Lower leg skin (tissue), 4 donors: ENCODE data around the gene EYA3. TPM values are rescaled to one million over a fixed set of nuclear protein-coding genes. Genes with fewer than 3 reads are reported as not detected.

Experiments
- DNase-seq, 2 donors: peaks; one replicate each; pipeline ENCODE4 v3.0.0-alpha.2; 2019; ENCODE audit warnings: low spot score in 2 of 2
- H3K4me3 ChIP-seq: fragments of 200-600 bp; sonication (generic); 2 replicates; pipeline ENCODE4 v1.5.1; 2017; ENCODE audit warnings: mild to moderate bottlenecking, low read depth; ENCODE audit not compliant: poor library complexity, severe bottlenecking
- POLR2A ChIP-seq, 2 donors: fragments of 450-650 bp; IDR thresholded peaks; one replicate each; pipeline ENCODE4 v1.6.1; 2016 to 2017; ENCODE audit warnings: antibody characterized with exemption in 2 of 2, mild to moderate bottlenecking in 1 of 2, moderate library complexity in 1 of 2
- WGBS, 2 donors: methylation state at CpG; one replicate each; pipeline ENCODE4 v1.1.5; 2018; 5-methylcytosine and 5-hydroxymethylcytosine counted together
- intact Hi-C: fragments of 100-400 bp; cut with DNase I; formaldehyde crosslinking; loops from one replicate; pipeline ENCODE4 v1.15.0; 2023; ENCODE audit warnings: low total_unique reads
- total RNA-seq, 4 donors: library from RNA; depleted of rRNA; stranded (reverse); fragments of >200 nt; gene quantifications; one replicate each; pipeline ENCODE4 v1.1.0, GENCODE V29; 2016
- TF ChIP-seq, protein P1 (sequence below), 3 donors: fragments of 450-650 bp; IDR thresholded peaks; one replicate each; pipeline ENCODE4 v1.5.1; 2016; ENCODE audit warnings: antibody characterized with exemption in 3 of 3, mild to moderate bottlenecking in 3 of 3, moderate library complexity in 2 of 3

EYA3 gene
- total RNA-seq, 4 donors from 2014 or later, result 14.9 to 20.1 (median 17.1) TPM

DNA sequence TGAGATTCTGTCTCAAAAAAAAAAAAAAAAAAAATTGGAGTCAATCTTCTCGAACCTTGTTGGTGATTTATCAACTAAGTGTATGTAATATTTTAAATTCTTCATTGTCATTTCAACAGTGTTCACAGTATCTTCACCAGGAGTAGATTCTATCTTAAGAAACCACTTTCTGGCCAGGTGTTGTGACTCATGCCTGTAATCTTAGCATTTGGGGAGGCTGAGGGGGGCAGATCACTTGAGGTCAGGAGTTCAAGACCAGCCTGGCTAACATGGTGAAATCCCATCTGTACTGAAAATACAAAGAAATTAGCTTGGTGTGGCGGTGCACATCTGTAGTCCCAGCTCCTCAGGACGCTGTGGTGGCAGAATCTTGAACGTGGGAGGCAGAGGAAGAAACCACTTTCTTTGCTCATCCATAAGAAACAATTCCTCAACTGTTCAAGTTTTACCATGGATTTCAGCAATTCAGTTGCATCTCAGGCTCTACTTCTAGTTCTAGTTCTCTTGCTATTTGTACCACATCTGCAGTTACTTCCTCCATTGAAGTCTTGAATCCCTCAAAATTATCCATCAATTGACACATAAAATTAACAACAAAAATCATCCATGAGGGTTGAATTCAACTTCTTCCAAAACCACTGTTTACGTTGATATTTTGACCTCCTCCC, 30.4 kb upstream of the EYA3 start:
- 80 to 83% methylated on average over 5 of the region's 5 CpGs for WGBS, 2 donors
- DNase-seq, result no peak
- no peak overlapping the region for H3K4me3 ChIP-seq
- no peak for TF ChIP-seq POLR2A (IDR thresholded peaks at IDR 0.05)
- TF ChIP-seq, protein P1, sequence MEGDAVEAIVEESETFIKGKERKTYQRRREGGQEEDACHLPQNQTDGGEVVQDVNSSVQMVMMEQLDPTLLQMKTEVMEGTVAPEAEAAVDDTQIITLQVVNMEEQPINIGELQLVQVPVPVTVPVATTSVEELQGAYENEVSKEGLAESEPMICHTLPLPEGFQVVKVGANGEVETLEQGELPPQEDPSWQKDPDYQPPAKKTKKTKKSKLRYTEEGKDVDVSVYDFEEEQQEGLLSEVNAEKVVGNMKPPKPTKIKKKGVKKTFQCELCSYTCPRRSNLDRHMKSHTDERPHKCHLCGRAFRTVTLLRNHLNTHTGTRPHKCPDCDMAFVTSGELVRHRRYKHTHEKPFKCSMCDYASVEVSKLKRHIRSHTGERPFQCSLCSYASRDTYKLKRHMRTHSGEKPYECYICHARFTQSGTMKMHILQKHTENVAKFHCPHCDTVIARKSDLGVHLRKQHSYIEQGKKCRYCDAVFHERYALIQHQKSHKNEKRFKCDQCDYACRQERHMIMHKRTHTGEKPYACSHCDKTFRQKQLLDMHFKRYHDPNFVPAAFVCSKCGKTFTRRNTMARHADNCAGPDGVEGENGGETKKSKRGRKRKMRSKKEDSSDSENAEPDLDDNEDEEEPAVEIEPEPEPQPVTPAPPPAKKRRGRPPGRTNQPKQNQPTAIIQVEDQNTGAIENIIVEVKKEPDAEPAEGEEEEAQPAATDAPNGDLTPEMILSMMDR (IDR thresholded peaks at IDR 0.05), result no peak
- intact Hi-C loops, result no loop called here

DNA sequence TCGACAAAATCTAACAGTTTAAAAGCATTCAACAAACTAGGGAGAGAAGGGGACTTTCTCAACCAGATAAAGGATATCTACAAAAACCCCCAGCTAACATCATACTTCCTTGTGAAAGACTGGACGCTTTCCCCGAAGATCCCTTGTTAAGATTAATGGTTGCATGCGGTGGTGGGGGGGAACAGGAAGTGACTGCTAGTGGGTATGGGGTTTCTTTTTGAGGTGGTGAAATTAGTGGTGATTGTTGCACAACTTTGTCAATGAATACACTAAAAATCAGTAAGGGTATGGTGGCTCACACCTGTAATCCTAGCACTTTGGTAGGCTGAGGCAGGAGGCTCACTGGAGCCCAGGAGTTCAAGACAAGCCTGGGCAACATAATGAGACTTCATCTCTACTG, 26.9 kb upstream of the EYA3 start:
- no peak overlapping the region for H3K4me3 ChIP-seq
- TF ChIP-seq, protein P1 (IDR thresholded peaks at IDR 0.05), result no peak
- TF ChIP-seq POLR2A (IDR thresholded peaks at IDR 0.05), result no peak
- WGBS, 2 donors, result 59 to 74% methylated on average over 4 of the region's 4 CpGs
- DNase-seq, result no peak
- intact Hi-C loops, result no loop called here

DNA sequence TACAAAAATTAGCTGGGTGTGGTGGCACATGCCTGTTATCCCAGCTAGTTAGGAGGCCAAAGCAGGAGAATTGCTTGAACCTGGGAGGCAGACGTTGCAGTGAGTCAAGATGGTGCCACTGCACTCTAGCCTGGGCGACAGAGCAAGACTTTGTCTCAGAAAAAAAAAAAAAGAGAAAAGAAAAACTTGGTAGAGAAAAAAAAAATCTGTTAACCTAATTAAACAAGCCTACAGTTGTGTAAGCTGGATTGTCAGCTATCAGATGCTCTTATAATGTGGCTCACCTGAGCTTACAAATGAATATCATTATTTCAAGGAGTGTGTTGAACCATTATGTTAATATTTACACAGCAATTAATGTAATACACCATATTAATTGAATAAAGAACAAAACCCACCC, 26.4 kb upstream of the EYA3 start:
- intact Hi-C loops, result no loop called here
- no peak overlapping the region for H3K4me3 ChIP-seq
- TF ChIP-seq, protein P1 (IDR thresholded peaks at IDR 0.05), result no peak
- TF ChIP-seq POLR2A (IDR thresholded peaks at IDR 0.05), result no peak
- DNase-seq, result no peak
- 83% methylated on average over 2 of the region's 2 CpGs for WGBS, 2 donors

DNA sequence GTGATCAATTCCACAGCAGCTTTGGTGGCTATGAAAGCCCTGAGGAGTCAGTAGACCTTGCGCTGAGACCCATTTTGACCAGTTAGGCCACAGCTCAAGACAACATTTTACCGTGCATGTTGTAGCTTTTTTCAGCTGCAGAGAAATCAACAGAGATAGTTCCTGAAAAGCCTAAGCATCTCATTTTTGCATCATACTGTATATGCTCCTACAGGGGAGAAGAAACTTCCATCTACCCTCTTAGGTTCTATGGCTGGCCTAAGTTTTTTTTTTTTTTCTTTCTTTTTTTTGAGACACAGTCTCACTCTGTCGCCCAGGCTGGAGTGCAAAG, 24.8 kb upstream of the EYA3 start:
- no peak for DNase-seq
- no peak overlapping the region for H3K4me3 ChIP-seq
- intact Hi-C loops, result no loop called here
- WGBS, 2 donors, result 78 to 90% methylated on average over 3 of the region's 3 CpGs
- no peak for TF ChIP-seq POLR2A (IDR thresholded peaks at IDR 0.05)
- TF ChIP-seq, protein P1 (IDR thresholded peaks at IDR 0.05), result no peak

DNA sequence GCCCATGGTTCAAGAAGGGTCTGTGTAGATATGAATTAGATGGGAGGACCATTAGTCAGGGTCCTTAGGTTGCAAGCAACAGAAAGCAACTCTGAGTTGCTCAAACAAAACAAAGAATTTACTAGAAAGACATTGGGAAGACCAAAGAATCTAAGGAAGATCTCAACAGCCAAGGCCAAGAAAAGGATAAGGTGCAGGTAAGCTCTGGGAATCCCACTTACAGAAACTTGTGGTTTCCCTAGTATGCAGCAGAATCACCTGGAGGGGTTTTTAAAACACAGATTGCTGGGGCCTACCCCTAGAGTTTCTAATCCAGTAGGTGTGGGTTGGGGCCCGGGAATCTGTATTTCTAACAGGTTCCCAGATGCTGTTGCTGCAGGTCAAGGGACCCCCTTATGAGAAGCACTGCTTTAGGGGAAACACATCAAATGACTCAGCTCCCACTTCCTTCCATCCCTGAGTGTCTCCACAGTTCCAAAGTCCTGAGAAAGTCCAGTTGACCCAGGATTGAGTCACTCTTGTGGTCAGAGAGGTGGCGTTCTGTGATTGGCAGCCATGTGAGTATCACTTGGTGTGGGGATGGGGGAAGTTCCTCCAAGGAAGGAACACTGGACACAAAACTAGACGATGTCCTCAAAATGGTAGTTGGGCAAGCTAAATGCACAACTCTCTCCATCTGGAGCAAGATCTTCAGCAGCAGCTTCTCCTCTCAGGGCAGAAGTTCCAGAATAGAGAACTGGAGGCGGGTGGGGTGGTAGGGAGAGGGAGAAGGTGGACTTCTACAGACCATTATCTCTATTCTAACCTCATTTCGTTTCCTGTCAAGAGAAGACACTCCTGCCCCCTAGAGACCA, 24.2 kb upstream of the EYA3 start:
- no peak overlapping the region for H3K4me3 ChIP-seq
- 66 to 71% methylated on average over 5 of the region's 5 CpGs for whole genome bisulfite sequencing, 2 donors
- DNase-seq, result peak in 1 of 2 donors; percentile 47
- TF ChIP-seq, protein P1 (IDR thresholded peaks at IDR 0.05), result no peak
- no peak for TF ChIP-seq POLR2A (IDR thresholded peaks at IDR 0.05)
- intact Hi-C loops, result no loop called here
